ENCODE measurements around the gene HEBP1. TPM values are rescaled to one million over a fixed set of nuclear protein-coding genes. Genes with fewer than 3 reads are reported as not detected.

HEBP1 gene
- total RNA-seq, 1 donor from 2014 or later = 13.0 TPM

GRCh38 chr12:12945591-12945990 lies 54.5 kb downstream of the HEBP1 start:
- DNase-seq (ENCODE audit: low read depth) = no peak
- TF ChIP-seq, protein P1, sequence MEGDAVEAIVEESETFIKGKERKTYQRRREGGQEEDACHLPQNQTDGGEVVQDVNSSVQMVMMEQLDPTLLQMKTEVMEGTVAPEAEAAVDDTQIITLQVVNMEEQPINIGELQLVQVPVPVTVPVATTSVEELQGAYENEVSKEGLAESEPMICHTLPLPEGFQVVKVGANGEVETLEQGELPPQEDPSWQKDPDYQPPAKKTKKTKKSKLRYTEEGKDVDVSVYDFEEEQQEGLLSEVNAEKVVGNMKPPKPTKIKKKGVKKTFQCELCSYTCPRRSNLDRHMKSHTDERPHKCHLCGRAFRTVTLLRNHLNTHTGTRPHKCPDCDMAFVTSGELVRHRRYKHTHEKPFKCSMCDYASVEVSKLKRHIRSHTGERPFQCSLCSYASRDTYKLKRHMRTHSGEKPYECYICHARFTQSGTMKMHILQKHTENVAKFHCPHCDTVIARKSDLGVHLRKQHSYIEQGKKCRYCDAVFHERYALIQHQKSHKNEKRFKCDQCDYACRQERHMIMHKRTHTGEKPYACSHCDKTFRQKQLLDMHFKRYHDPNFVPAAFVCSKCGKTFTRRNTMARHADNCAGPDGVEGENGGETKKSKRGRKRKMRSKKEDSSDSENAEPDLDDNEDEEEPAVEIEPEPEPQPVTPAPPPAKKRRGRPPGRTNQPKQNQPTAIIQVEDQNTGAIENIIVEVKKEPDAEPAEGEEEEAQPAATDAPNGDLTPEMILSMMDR (conservative IDR thresholded peaks at IDR 0.05; ENCODE audit: low read depth, low read length) = no peak
- no peak overlapping the region for H3K4me3 ChIP-seq (ENCODE audit: low read depth, low read length)

DNA sequence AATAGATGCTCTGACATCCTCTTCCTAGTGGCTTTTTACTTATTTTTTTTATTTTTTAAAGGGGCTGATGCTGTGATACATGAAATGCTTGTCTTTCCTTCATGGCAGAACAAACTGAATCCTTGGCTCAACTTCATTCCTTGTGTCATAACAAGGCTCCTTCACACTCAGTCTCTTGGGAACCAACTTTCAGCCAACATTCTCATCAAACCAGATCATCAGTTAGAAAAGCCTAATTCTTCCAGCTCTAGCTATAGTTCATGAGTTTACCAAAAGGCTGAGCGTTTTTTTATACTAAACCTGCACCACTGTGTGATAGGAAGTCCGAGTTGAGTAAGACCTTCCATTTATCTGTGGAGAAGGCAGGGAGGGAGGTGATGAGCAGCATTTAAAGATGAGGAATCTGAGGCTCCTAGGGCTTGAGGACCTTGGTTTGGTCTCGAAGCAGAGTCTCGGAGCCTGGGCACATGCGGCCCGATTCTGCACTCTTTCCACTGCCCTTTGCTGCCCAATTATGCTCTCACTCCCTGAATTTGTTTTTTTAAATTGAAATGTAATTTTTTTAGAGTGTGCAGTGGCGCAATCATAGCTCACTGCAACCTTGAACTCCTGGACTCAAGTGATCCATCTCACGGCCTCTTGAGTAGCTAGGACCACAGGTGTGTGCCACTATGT lies 56.3 kb downstream of the HEBP1 start:
- TF ChIP-seq, protein P1 (conservative IDR thresholded peaks at IDR 0.05; ENCODE audit: low read depth, low read length) = no peak
- DNase-seq (ENCODE audit: low read depth) = no peak

DNA sequence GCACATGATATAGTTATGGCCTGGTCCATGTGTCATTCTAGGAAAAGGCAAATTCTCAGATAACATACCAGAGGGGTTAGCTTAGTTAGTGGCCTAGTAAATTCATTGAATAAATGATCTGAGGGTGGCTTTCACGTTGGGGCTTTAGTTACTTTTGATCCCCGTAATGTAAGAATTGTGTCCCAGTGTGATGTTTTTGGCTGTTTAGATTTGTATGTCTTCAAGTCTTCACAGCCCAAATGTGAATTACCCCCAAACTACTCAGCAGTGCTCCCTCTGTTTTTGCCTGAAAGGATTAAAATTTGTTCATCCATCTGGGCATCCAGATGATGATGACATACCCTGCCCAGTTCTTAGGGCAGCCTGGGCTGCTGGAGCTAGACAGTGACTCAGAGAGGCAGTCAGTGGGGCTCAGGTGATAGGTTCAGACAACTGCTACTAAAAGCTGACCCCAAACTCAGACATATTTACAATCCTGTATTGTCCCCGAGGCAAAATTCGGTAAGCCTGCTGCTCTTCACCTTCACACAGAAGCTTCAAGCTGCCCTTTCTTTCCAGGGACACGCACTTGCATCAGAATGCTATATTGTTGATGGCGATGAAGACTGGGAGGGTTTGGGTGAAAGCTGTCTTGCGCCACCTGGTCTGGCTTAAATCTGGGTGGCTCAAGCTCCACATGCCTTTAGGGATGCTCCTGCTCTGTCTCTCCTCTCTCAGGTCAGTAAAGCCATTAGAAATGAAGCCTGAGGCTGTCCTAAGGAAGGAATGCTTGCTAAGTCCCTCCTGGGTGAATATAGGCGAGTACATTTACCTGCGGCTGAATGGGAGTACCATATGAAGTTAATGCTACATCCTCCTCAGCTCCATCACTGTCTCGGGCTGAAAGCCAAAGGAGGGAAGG lies 58.4 kb downstream of the HEBP1 start:
- no peak overlapping the region for H3K4me3 ChIP-seq (ENCODE audit: low read depth, low read length)
- no peak for DNase-seq (ENCODE audit: low read depth)
- TF ChIP-seq, protein P1 (conservative IDR thresholded peaks at IDR 0.05; ENCODE audit: low read depth, low read length) = no peak

More for the DNA sequence above, 56.3 kb downstream of the HEBP1 start:
- H3K4me3 ChIP-seq (ENCODE audit: low read depth, low read length) = no peak overlapping the region

DNA sequence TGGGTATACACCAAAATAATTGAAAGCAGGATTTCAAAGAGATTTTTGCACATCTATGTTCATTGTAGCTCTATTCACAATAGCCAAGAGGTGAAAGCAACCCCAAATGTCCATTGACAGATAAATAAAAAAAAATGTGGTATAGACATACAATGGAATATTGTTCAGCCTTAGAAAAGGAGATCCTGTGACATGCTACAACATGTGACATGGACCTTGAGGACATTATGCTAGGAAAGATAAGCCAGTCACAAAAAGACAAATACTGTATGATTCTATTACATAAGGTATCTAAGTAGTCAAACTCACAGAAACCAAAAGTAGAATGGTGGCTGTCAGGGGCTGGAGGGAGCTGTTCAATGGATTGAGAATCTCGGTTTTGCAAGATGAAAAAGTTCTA lies 60.2 kb downstream of the HEBP1 start:
- no peak overlapping the region for H3K4me3 ChIP-seq (ENCODE audit: low read depth, low read length)
- DNase-seq (ENCODE audit: low read depth) = no peak
- TF ChIP-seq, protein P1 (conservative IDR thresholded peaks at IDR 0.05; ENCODE audit: low read depth, low read length) = no peak

- TF ChIP-seq, protein P1 (conservative IDR thresholded peaks at IDR 0.05; ENCODE audit: low read depth, low read length) = no peak
- no peak overlapping the region for H3K4me3 ChIP-seq (ENCODE audit: low read depth, low read length)
- no peak for DNase-seq (ENCODE audit: low read depth)
These were observed 61.5 kb downstream of the HEBP1 start for GRCh38 chr12:12938541-12938940.

GRCh38 chr12:12936983-12937491 lies 63.0 kb downstream of the HEBP1 start:
- H3K4me3 ChIP-seq (ENCODE audit: low read depth, low read length) = no peak overlapping the region
- no peak for DNase-seq (ENCODE audit: low read depth)
- TF ChIP-seq, protein P1 (conservative IDR thresholded peaks at IDR 0.05; ENCODE audit: low read depth, low read length) = no peak

Measured in epithelial cell of proximal tubule (primary cell).